Measurements from ENCODE around the gene BSN.

BSN gene

DNA sequence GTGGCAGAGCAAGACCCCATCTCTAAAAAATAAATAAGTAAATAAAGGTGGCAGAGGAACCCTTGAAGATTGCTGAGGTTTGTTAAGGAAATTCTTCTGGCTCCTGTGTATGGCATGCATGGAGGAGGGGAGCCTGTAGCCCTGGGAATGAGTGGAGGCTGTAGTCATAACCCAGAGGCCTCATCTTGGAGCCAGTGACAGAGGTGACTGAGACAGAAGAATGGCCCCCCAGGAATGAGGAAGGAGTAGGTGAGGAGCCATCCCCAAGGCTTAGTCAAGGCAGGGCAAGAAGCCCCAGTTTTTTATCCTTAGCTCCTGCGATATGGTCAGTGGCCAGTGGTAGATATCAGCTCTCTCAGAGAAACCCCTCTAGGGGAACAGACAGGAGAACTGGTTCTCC is 46.5 kb downstream of the BSN start:
- no peaks in the 10 kb centered on the region for H3K9me3 ChIP-seq
- no peak overlapping the region for H3K27ac ChIP-seq
- H3K27me3 ChIP-seq = no peaks in the 10 kb centered on the region
- no peak overlapping the region for H3K4me3 ChIP-seq (ENCODE audit: low read depth in 1 of 2, low read length in 1 of 2)
- H3K36me3 ChIP-seq = no peaks in the 10 kb centered on the region
- TF ChIP-seq, protein P1, sequence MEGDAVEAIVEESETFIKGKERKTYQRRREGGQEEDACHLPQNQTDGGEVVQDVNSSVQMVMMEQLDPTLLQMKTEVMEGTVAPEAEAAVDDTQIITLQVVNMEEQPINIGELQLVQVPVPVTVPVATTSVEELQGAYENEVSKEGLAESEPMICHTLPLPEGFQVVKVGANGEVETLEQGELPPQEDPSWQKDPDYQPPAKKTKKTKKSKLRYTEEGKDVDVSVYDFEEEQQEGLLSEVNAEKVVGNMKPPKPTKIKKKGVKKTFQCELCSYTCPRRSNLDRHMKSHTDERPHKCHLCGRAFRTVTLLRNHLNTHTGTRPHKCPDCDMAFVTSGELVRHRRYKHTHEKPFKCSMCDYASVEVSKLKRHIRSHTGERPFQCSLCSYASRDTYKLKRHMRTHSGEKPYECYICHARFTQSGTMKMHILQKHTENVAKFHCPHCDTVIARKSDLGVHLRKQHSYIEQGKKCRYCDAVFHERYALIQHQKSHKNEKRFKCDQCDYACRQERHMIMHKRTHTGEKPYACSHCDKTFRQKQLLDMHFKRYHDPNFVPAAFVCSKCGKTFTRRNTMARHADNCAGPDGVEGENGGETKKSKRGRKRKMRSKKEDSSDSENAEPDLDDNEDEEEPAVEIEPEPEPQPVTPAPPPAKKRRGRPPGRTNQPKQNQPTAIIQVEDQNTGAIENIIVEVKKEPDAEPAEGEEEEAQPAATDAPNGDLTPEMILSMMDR (IDR thresholded peaks at IDR 0.05) = no peak
- no peaks in the 10 kb centered on the region for H3K4me1 ChIP-seq (ENCODE audit: control insufficient read depth in 1 of 2, insufficient read depth in 1 of 2, low read depth in 1 of 2, low read length in 1 of 2)

DNA sequence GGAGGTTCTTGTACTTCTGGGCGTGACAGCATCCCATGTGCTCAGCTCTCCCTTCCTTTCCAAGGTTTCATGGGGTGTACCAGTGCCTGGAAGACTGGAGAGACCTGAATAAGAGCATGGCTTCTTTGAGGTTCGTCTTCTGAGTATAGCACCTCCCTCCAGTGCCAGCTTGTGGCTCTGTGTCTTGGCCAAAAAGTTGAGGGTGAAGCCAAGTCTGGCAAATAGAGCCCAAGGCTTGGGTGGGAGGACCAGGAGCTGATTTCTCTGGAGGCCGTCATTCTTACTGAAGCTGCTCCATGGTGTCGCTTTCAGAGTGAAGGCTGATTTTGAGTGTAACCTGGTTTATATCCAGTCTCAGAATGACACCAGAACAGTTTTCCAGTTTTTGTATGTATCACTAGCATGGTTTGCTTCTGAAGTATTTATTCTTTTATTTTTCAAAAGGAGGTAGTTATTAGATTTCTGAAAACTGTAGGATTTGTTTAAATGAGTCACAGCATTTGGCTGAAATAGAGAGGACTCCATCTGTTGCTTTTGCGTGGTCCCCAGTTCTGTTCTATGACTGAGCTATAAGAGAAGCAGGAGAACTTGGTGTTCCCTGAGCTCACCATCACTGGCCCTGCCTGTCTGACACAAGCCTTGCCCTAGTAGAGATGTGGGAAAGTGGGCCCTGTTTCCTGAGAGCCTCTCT is 47.2 kb downstream of the BSN start:
- Histone ChIP-seq H3K9me3 (no peaks in the 10 kb centered on the region), H3K36me3 (no peaks in the 10 kb centered on the region), H3K27me3 (no peaks in the 10 kb centered on the region), H3K4me3 (ENCODE audit: low read depth in 1 of 2, low read length in 1 of 2) (no peak overlapping the region), H3K4me1 (ENCODE audit: control insufficient read depth in 1 of 2, insufficient read depth in 1 of 2, low read depth in 1 of 2, low read length in 1 of 2) (no peaks in the 10 kb centered on the region), H3K27ac (no peak overlapping the region)
- TF ChIP-seq, protein P1 (IDR thresholded peaks at IDR 0.05) = no peak

DNA sequence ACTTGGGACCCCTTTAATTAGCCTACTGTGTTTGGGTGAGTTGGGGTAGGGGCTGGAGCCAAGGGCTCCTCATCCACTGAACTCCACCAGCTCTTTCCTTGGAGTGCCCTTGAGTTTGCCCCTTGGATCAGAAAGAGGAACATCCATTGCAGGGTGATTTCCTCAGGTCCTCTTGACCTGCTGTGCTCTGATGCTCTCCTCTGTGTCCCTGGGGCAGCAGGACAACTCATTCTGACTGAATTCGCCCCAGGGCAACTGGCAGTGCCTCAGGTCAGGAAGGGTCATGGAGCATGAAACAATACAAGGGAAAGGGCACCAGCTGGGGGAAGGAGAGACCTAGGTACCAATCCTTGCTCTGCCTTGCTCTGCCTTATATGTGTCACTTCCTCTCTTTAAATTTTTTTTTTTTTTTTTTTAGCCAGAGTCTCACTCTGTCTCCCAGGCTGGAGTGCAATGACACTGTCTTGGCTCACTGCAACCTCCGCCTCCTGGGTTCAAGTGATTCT is 47.8 kb downstream of the BSN start:
- no peaks in the 10 kb centered on the region for H3K4me1 ChIP-seq (ENCODE audit: control insufficient read depth in 1 of 2, insufficient read depth in 1 of 2, low read depth in 1 of 2, low read length in 1 of 2)
- no peaks in the 10 kb centered on the region for H3K27me3 ChIP-seq
- no peak overlapping the region for H3K4me3 ChIP-seq (ENCODE audit: low read depth in 1 of 2, low read length in 1 of 2)
- no peak overlapping the region for H3K27ac ChIP-seq
- no peaks in the 10 kb centered on the region for H3K9me3 ChIP-seq
- H3K36me3 ChIP-seq = no peaks in the 10 kb centered on the region
- TF ChIP-seq, protein P1 (IDR thresholded peaks at IDR 0.05) = no peak

DNA sequence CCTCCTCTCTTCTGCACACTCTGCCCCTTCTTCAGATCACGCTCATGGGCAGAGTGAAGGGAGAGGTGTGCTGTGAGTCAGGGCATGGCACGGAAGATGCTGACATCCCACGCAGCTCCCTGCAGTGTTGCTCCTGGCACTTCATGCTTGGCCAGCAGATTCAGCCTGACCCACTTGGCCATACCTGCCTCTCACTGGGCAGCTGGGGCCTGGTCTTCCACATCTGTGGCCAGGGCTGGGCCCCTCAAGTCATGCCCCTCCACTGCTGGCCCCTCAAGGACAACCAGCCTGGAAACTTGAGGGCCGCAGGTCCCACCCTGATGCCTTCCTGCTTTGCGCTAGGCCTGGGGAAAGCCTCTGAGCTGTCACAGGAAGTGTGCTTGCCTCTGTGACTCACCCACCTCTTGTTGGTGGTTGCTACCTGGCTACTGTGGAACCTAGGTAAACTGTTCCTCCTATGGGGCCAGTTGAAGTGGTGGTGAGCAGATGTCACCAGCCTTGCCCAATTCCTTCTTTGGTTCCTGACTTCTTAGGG is 48.7 kb downstream of the BSN start:
- H3K27me3 ChIP-seq = no peaks in the 10 kb centered on the region
- H3K4me3 ChIP-seq (ENCODE audit: low read depth in 1 of 2, low read length in 1 of 2) = no peak overlapping the region
- no peaks in the 10 kb centered on the region for H3K9me3 ChIP-seq
- H3K36me3 ChIP-seq = no peaks in the 10 kb centered on the region
- TF ChIP-seq, protein P1 (IDR thresholded peaks at IDR 0.05) = no peak
- H3K27ac ChIP-seq = no peak overlapping the region
- no peaks in the 10 kb centered on the region for H3K4me1 ChIP-seq (ENCODE audit: control insufficient read depth in 1 of 2, insufficient read depth in 1 of 2, low read depth in 1 of 2, low read length in 1 of 2)

DNA sequence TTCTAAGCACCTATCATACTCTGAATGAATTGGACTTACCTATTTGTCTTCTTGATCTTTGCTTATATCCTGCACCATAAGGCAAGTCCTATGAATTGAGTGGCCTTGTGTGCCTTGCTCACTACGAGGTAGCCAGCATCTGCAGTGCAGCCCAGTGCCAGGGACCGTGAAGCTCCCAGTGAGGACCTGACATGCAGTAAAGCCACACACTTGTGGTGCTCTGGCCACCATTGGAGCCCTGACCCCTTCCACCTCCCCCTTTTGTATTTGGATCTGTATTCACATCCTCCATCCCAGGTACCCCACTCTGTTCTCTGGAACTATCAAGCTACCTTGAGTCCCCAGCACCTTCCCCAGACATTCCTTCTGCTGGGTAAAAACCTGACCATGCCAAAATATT is 52.1 kb downstream of the BSN start:
- Histone ChIP-seq H3K4me3 (ENCODE audit: low read depth in 1 of 2, low read length in 1 of 2) (no peak overlapping the region), H3K9me3 (no peaks in the 10 kb centered on the region), H3K27me3 (no peaks in the 10 kb centered on the region), H3K4me1 (ENCODE audit: control insufficient read depth in 1 of 2, insufficient read depth in 1 of 2, low read depth in 1 of 2, low read length in 1 of 2) (no peaks in the 10 kb centered on the region), H3K27ac (no peak overlapping the region), H3K36me3 (no peaks in the 10 kb centered on the region)
- TF ChIP-seq, protein P1 (IDR thresholded peaks at IDR 0.05) = no peak
